IMR-90 (cell line): Measurements from ENCODE around the gene PLCL1. TPM values are rescaled to one million over a fixed set of nuclear protein-coding genes. Genes with fewer than 3 reads are reported as not detected.

Experiments used
- ATAC-seq: fragments of 200-7000 bp; cut with Tn5 transposase; 2 replicates; pipeline ENCODE4 v1.9.1; 2020; ENCODE audit warnings: low read depth, mild to moderate bottlenecking, moderate library complexity
- BruUV-seq: library from RNA; stranded (reverse); fragments of 400-500 nt; replicated peaks from 2 replicates; lab custom pipeline; 2021; lab: Mats Ljungman, UMichigan
- CTCF ChIA-PET: fragments of 300-600 bp; formaldehyde crosslinking; extraction: SDS; loops from one replicate; lab custom pipeline; 2021; ENCODE audit warnings: antibody characterized with exemption; lab: Yijun Ruan, JAX
- POLR2A ChIA-PET: fragments of 300-600 bp; sonication (Branson Sonifier 250); formaldehyde crosslinking; loops from one replicate; lab custom pipeline; 2022; ENCODE audit warnings: antibody characterized with exemption; ENCODE audit not compliant: unreplicated experiment; lab: Charles Lee
- DNase-seq: peaks from one replicate; pipeline ENCODE4 v3.0.0; 2013
- H2AFZ ChIP-seq: replicated peaks from 2 replicates; pipeline ENCODE3; 2013; ENCODE audit warnings: low read length, mild to moderate bottlenecking; ENCODE audit not compliant: poor library complexity
- H2AK5ac ChIP-seq: 2 replicates; pipeline ENCODE4 v1.6.1; 2013; ENCODE audit warnings: low read depth, low read length, inconsistent platforms
- H2AK9ac ChIP-seq: replicated peaks from 2 replicates; pipeline ENCODE3; 2013; ENCODE audit warnings: mild to moderate bottlenecking, low read depth, low read length, moderate library complexity; ENCODE audit not compliant: poor library complexity
- H2BK120ac ChIP-seq: 2 replicates; pipeline ENCODE4 v1.6.1; 2013; ENCODE audit warnings: low read depth, low read length, inconsistent platforms
- H2BK15ac ChIP-seq: 3 replicates; pipeline ENCODE4 v1.6.1; 2013; ENCODE audit warnings: low read depth, low read length, inconsistent platforms
- H2BK20ac ChIP-seq: 2 replicates; pipeline ENCODE4 v1.6.1; 2013; ENCODE audit warnings: low read depth, mild to moderate bottlenecking, inconsistent platforms, low read length, moderate library complexity
- H2BK5ac ChIP-seq: 2 replicates; pipeline ENCODE4 v1.6.1; 2013; ENCODE audit warnings: mild to moderate bottlenecking, low read depth, low read length, inconsistent platforms; ENCODE audit not compliant: poor library complexity, severe bottlenecking
- H3K14ac ChIP-seq: replicated peaks from 2 replicates; pipeline ENCODE4 v1.6.1; 2013; ENCODE audit warnings: low read depth, low read length, inconsistent platforms
- H3K18ac ChIP-seq: 2 replicates; pipeline ENCODE4 v1.6.1; 2013; ENCODE audit warnings: low read depth, low read length, control low read depth
- H3K23ac ChIP-seq: 2 replicates; pipeline ENCODE4 v1.6.1; 2013; ENCODE audit warnings: low read depth, low read length, inconsistent platforms
- H3K27ac ChIP-seq: 2 replicates; pipeline ENCODE4 v1.5.1; 2013; ENCODE audit warnings: mild to moderate bottlenecking, control low read depth, low read length; ENCODE audit not compliant: insufficient read depth
- H3K27me3 ChIP-seq: 2 replicates; pipeline ENCODE4 v1.6.1; 2013; ENCODE audit warnings: low read length; ENCODE audit not compliant: control insufficient read depth, insufficient read depth
- H3K36me3 ChIP-seq: 2 replicates; pipeline ENCODE4 v1.6.1; 2013; ENCODE audit warnings: low read length, mixed read lengths; ENCODE audit not compliant: control insufficient read depth, insufficient read depth
- H3K4ac ChIP-seq: 2 replicates; pipeline ENCODE4 v1.6.1; 2013; ENCODE audit warnings: low read depth, low read length, inconsistent platforms
- H3K4me1 ChIP-seq: 2 replicates; pipeline ENCODE4 v1.6.1; 2013; ENCODE audit warnings: low read length, mixed read lengths; ENCODE audit not compliant: control insufficient read depth, insufficient read depth
- H3K4me2 ChIP-seq: 2 replicates; pipeline ENCODE4 v1.6.1; 2013; ENCODE audit warnings: low read depth, mild to moderate bottlenecking, control low read depth, low read length, moderate library complexity
- H3K4me3 ChIP-seq: 2 replicates; pipeline ENCODE4 v1.5.1; 2013; ENCODE audit warnings: low read depth, mild to moderate bottlenecking, control low read depth, low read length, moderate library complexity; ENCODE audit not compliant: insufficient read depth
- H3K56ac ChIP-seq: 2 replicates; pipeline ENCODE4 v1.6.1; 2013; ENCODE audit warnings: low read length, inconsistent platforms; ENCODE audit not compliant: insufficient read depth; ENCODE audit errors: extremely low read depth
- H3K79me1 ChIP-seq, 2 experiments: 2 replicates each; pipeline ENCODE4 v1.6.1; 2013; ENCODE audit warnings: low read length in 2 of 2, inconsistent platforms in 1 of 2, low read depth in 1 of 2
- H3K9ac ChIP-seq: 2 replicates; pipeline ENCODE4 v1.6.1; 2013; ENCODE audit warnings: low read depth, low read length, control low read depth
- H3K9me1 ChIP-seq: 2 replicates; pipeline ENCODE4 v1.6.1; 2013; ENCODE audit warnings: low read length, inconsistent platforms; ENCODE audit not compliant: insufficient read depth
- H3K9me3 ChIP-seq: 2 replicates; pipeline ENCODE4 v1.6.1; 2013; ENCODE audit warnings: low read length; ENCODE audit not compliant: control insufficient read depth, insufficient read depth
- H4K20me1 ChIP-seq: 2 replicates; pipeline ENCODE4 v1.6.1; 2013; ENCODE audit warnings: low read length, inconsistent platforms; ENCODE audit not compliant: insufficient read depth
- H4K5ac ChIP-seq: 2 replicates; pipeline ENCODE4 v1.6.1; 2013; ENCODE audit warnings: mild to moderate bottlenecking, low read depth, low read length, control low read depth
- H4K8ac ChIP-seq, 2 experiments: 2 replicates each; pipeline ENCODE4 v1.6.1; 2013; ENCODE audit warnings: low read depth in 2 of 2, low read length in 2 of 2, control low read depth in 1 of 2, inconsistent platforms in 1 of 2
- H4K91ac ChIP-seq: 2 replicates; pipeline ENCODE4 v1.6.1; 2013; ENCODE audit warnings: low read depth, low read length, inconsistent platforms; ENCODE audit not compliant: insufficient read depth
- BHLHE40 ChIP-seq: fragments of 150-350 bp; IDR thresholded peaks from 2 replicates; pipeline ENCODE4 v1.6.1; 2016; ENCODE audit warnings: mild to moderate bottlenecking, low read depth, low read length
- CHD1 ChIP-seq: IDR thresholded peaks from 2 replicates; pipeline ENCODE4 v1.6.1; 2012; ENCODE audit warnings: low read depth, low read length, improper control_type of control experiment
- CTCF ChIP-seq: conservative IDR thresholded peaks from 2 replicates; pipeline ENCODE4 v1.5.1; 2012; ENCODE audit warnings: mild to moderate bottlenecking, low read depth, low read length, improper control_type of control experiment
- ELK1 ChIP-seq: fragments of 150-350 bp; IDR thresholded peaks from 2 replicates; pipeline ENCODE4 v1.6.1; 2016; ENCODE audit warnings: low read depth, mild to moderate bottlenecking, low read length, moderate library complexity, borderline replicate concordance
- MAFK ChIP-seq: IDR thresholded peaks from 2 replicates; pipeline ENCODE4 v1.6.1; 2012; ENCODE audit warnings: low read depth, low read length, improper control_type of control experiment
- MAZ ChIP-seq: IDR thresholded peaks from 2 replicates; pipeline ENCODE4 v1.6.1; 2012; ENCODE audit warnings: low read depth, mild to moderate bottlenecking, low read length, improper control_type of control experiment, moderate library complexity, borderline replicate concordance
- NFE2L2 ChIP-seq: fragments of 150-350 bp; IDR thresholded peaks from 2 replicates; pipeline ENCODE4 v1.6.1; 2016; ENCODE audit warnings: low read depth, mild to moderate bottlenecking, low read length
- POLR2A ChIP-seq: IDR thresholded peaks from 2 replicates; pipeline ENCODE4 v1.6.1; 2012; ENCODE audit warnings: mild to moderate bottlenecking, low read depth, low read length
- RAD21 ChIP-seq: IDR thresholded peaks from 2 replicates; pipeline ENCODE4 v1.6.1; 2012; ENCODE audit warnings: low read length, improper control_type of control experiment
- RCOR1 ChIP-seq: IDR thresholded peaks from 2 replicates; pipeline ENCODE4 v1.6.1; 2012; ENCODE audit warnings: mild to moderate bottlenecking, low read length, improper control_type of control experiment; ENCODE audit not compliant: insufficient replicate concordance
- RFX5 ChIP-seq: IDR thresholded peaks from 2 replicates; pipeline ENCODE4 v1.8.0; 2012; ENCODE audit warnings: low read depth, mild to moderate bottlenecking, low read length, moderate library complexity
- SMC3 ChIP-seq: fragments of 150-350 bp; IDR thresholded peaks from 2 replicates; pipeline ENCODE4 v1.6.1; 2016; ENCODE audit warnings: low read depth, mild to moderate bottlenecking, antibody characterized with exemption, low read length, moderate library complexity
- USF2 ChIP-seq: fragments of 150-350 bp; IDR thresholded peaks from 2 replicates; pipeline ENCODE4 v1.6.1; 2017; ENCODE audit warnings: mild to moderate bottlenecking, antibody characterized with exemption, low read length, low read depth
- WGBS, 2 experiments: methylation state at CpG; one replicate each; pipeline versions ENCODE4 v1.1.5 to v1.1.7; 2013; ENCODE audit warnings: missing lambda C conversion rate in 2 of 2; ENCODE audit not compliant: insufficient read length in 1 of 2; ENCODE audit errors: extremely low coverage in 2 of 2; 5-methylcytosine and 5-hydroxymethylcytosine counted together
- dilution Hi-C: fragments of 300-500 bp; cut with HindIII; formaldehyde crosslinking; loops from one replicate; pipeline ENCODE4 v1.14.3; 2018; ENCODE audit warnings: low sequenced_read_pairs; ENCODE audit not compliant: unreplicated experiment
- in situ Hi-C: fragments of 300-500 bp; cut with MboI; formaldehyde crosslinking; loops from 3 replicates; pipeline ENCODE4 v1.14.3; 2019; ENCODE audit warnings: low sequenced_read_pairs, inconsistent platforms, mixed read lengths
- intact Hi-C: fragments of 100-400 bp; cut with micrococcal nuclease; formaldehyde crosslinking; loops from 2 replicates; pipeline ENCODE4 v1.10.0; 2022
- polyA plus RNA-seq, 3 experiments: library from polyadenylated mRNA; depleted of rRNA; stranded (reverse); fragments of >200 nt; gene quantifications; 2 replicates each; pipeline ENCODE4 v1.2.3, GENCODE V29; 2012; ENCODE audit warnings: low replicate concordance in 1 of 3
- total RNA-seq: library from RNA; depleted of rRNA; stranded (reverse); fragments of >200 nt; gene quantifications from 2 replicates; pipeline ENCODE4 v1.2.3, GENCODE V29; 2012

PLCL1 gene
- total and polyA plus RNA-seq, 2 of the 4 experiments (the other 2 are of a cell fraction): 0.14 to 0.18 TPM

DNA sequence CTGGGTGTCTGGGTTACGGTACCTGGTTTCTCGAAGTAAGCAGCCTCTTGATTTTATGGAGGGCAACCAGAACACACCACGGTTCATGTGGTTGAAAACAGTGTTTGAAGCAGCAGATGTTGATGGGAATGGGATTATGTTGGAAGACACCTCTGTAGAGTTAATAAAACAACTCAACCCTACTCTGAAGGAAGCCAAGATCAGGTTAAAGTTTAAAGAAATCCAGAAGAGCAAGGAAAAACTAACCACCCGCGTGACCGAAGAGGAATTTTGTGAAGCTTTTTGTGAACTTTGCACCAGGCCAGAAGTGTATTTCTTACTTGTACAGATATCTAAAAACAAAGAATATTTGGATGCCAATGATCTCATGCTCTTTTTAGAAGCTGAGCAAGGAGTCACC is 279.8 kb downstream of the PLCL1 start:
- Histone ChIP-seq H2AFZ (no peak overlapping the region), H3K14ac (no peak overlapping the region), H2BK15ac (no peak overlapping the region), H2BK120ac (no peak overlapping the region), H3K9me3 (no peaks in the 10 kb centered on the region), H2AK5ac (no peak overlapping the region), H3K4me2 (no peak overlapping the region), H3K36me3 (no peaks in the 10 kb centered on the region), H3K4me1 (no peaks in the 10 kb centered on the region), H3K27ac (no peak overlapping the region), H4K20me1 (no peaks in the 10 kb centered on the region), H4K91ac (no peak overlapping the region), H3K23ac (no peak overlapping the region), H4K8ac (no peak overlapping the region), H3K9me1 (no peaks in the 10 kb centered on the region), H2AK9ac (no peak overlapping the region), H2BK20ac (no peak overlapping the region), H3K4me3 (no peak overlapping the region), H3K18ac (no peak overlapping the region), H3K4ac (no peak overlapping the region), H3K9ac (no peak overlapping the region), H4K5ac (no peak overlapping the region), H2BK5ac (no peak overlapping the region), H3K56ac (no peak overlapping the region), H3K79me1 (no peaks in the 10 kb centered on the region), H3K27me3 (no peaks in the 10 kb centered on the region)
- in situ Hi-C loops (no loop called here), dilution Hi-C loops (no loop called here), intact Hi-C loops (no loop called here)
- TF ChIP-seq RAD21 (no peak), ELK1 (no peak), SMC3 (no peak), USF2 (no peak), MAFK (no peak), CHD1 (no peak), RCOR1 (no peak), RFX5 (no peak), CTCF (no peak), NFE2L2 (no peak), POLR2A (no peak), BHLHE40 (no peak), MAZ (no peak)
- CTCF ChIA-PET: interaction anchor here (0.8 kb wide), 1 partner anchor 567 kb away, joined by 3 read pairs; no protein-coding TSS in a partner anchor
- DNase-seq (no peak), ATAC-seq (no peak)
- BruUV-seq: no TSS peak
- POLR2A ChIA-PET: no interaction called here
- no CpG with 5 or more reads among the region's 6 CpGs for WGBS, 2 experiments
